Coronary artery (tissue), 2 donors: ENCODE data around the gene NOTCH4.

ENCODE experiments used
- DNase-seq: peaks from one replicate; pipeline ENCODE4 v3.0.0-alpha.2; 2017; ENCODE audit warnings: low spot score
- H3K27ac ChIP-seq, 2 donors: fragments of 200-600 bp; sonication (generic); one replicate each; pipeline ENCODE4 v1.5.1; 2016 to 2019
- H3K4me3 ChIP-seq: fragments of 200-600 bp; sonication (generic); 2 replicates; pipeline ENCODE4 v1.5.1; 2016; ENCODE audit warnings: mild to moderate bottlenecking, moderate library complexity
- TF ChIP-seq, protein P1 (sequence below): fragments of 200-600 bp; sonication (generic); IDR thresholded peaks from one replicate; pipeline ENCODE4 v1.5.1; 2019; ENCODE audit warnings: antibody characterized with exemption

NOTCH4 gene

DNA sequence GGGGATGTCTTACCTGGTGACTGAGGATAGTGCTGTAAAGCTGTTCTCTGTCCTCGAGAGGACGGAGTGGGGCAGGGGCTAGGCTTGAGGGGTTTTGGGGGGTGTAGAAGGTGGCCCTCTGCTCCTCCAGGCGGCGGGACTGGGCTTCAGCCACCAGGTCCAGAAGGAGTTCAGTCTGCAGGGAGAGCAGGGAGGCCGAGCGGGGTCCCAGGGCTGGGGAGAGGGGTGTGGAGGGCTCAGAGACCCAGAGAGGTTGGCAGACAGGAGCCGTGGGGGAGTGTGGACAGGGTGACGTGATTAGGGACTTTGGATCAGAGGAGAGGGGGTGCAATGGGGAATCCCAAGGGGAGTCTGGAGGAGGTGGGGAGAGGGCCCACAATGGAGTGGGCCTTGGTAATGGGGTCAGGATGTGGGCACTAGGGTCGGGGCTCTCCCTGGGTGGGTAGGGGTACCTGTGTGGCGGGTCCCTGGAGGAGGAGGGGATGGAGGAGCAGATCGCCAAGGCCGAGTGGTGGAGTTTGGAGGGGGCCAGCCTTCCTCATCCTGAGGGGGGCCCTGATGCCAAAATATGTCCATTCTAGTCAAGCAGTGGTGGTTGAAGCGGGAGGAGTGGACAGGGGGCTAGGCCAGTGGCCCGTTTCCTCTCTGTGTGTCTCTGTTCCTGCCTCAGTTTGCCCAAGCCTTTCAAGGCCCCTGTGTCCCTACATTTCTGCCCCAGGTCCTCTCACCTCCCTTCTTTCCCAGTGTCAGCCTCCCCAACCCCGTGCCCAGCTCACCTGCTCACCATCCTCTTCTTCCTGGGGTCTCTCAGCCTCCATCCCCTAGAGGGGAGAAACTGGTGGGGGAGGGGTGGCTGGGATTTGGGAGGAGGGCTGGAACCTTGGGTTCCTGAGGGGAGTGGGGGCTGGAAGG, 31.9 kb downstream of the NOTCH4 start:
- DNase-seq = peak; percentile 78
- TF ChIP-seq, protein P1, sequence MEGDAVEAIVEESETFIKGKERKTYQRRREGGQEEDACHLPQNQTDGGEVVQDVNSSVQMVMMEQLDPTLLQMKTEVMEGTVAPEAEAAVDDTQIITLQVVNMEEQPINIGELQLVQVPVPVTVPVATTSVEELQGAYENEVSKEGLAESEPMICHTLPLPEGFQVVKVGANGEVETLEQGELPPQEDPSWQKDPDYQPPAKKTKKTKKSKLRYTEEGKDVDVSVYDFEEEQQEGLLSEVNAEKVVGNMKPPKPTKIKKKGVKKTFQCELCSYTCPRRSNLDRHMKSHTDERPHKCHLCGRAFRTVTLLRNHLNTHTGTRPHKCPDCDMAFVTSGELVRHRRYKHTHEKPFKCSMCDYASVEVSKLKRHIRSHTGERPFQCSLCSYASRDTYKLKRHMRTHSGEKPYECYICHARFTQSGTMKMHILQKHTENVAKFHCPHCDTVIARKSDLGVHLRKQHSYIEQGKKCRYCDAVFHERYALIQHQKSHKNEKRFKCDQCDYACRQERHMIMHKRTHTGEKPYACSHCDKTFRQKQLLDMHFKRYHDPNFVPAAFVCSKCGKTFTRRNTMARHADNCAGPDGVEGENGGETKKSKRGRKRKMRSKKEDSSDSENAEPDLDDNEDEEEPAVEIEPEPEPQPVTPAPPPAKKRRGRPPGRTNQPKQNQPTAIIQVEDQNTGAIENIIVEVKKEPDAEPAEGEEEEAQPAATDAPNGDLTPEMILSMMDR = no peak
- peak overlapping the region; percentile 93 for H3K4me3 ChIP-seq
- H3K27ac ChIP-seq = peak overlapping the region; percentile 35 to 98

DNA sequence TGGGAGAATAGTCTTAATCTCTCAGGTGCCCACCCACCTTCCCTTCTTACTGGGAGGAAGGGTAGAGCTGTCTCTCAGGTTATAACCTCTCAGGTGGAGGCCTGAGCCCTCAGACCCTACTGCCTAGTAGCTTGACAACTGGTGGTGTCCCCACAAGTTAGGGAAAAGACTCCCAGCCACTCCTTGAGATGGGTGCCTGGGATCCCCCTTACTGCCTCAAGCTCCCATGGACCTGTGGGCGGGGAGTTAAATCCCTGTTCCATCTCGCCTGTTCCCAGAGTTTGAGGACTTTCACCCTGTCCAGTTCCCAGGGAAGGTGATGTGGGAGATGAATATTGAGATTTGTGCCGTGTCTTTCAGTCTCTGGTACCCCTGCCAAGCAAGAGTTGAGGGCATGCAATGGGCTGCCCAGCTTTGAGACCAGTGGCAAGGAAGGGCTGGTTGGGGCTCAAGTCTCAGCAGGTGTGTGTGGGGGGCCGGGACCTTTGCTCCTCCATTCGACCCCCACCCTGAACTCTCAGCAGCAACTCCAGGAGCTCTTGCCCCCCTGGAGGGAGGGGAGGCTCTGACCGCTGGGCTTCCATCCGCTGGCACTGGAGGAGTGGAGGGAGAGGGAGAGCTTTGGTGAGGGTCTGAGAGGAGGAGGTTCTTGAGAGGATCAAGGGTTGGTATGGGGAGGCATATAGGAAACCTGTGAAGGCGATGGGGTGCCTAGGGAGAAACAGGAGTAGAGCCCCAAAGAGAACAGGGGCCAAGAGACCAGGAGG, 32.8 kb downstream of the NOTCH4 start:
- peak; percentile 75 for DNase-seq
- TF ChIP-seq, protein P1 = no peak

DNA sequence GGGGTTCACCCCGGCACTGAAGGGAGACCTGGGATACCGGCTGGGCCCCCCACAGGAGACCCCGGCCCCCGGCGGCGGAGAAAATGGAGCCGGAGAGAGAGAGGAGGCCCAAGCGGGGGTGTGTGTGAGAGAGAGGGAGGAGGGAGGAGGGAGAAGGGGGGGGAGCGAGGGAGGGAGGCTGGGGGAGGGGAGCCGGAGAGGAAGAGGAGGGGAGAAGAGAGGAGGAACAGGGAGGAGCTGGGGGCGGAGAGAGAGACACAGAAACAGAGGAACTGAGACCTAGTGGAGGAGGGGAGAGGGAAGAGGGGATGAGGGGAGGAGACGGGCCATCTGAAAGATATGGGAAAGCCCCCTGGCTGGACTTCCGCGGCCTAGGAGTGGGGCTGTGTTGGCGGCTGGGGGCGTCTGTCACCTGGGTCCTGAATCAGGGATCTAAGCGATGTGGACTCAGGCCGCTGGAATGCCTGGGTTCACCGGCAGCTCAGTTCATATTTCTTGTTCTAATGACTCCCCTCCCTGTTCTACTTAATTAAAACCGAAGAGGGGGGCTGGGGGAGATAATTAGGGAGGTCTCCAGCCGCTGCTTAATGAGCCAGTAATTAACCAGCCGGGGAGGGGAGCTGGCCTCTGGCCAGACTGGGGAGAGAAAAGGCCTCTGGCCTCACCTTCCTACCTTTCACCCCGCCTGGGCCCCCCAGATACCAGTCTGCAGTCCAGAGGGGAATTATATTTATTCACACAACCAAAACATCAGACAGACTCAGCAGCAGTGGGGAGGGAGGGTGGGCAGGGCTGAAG, 33.6 kb downstream of the NOTCH4 start, which contains the start of gene PBX2:
Gene PBX2, minus strand, starts transcription at position 149 of the 798 bp plus-strand sequence. CDS start 287 bp downstream, outside the sequence.
- DNase-seq = peak; percentile 96
- Histone ChIP-seq H3K27ac (peak within 1 kb of the TSS; percentile 98), H3K4me3 (peak within 1 kb of the TSS; percentile 93)
- TF ChIP-seq, protein P1 = no peak

More for the DNA sequence above, 32.8 kb downstream of the NOTCH4 start:
- H3K4me3 ChIP-seq = peak overlapping the region; percentile 93
- H3K27ac ChIP-seq = peak overlapping the region; percentile 98

DNA sequence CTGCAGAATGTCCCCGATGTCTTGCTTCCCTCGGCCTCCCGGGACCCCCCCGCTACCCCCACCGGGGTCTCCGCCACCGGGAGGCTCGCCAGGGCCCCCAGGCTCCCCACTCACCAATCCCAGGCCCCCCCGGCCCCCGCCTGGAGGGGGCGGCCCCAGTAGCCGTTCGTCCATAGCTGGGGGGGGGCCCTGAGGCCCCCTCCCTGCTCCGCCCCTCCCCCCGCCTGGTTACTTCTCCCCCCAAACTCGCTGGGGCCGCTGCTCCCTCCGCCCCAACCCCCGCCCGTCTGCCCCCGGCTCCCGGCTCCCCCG, 34.2 kb downstream of the NOTCH4 start:
- H3K4me3 ChIP-seq = peak overlapping the region; percentile 93
- H3K27ac ChIP-seq = peak overlapping the region; percentile 98
- no peak for DNase-seq
- TF ChIP-seq, protein P1 = no peak

DNA sequence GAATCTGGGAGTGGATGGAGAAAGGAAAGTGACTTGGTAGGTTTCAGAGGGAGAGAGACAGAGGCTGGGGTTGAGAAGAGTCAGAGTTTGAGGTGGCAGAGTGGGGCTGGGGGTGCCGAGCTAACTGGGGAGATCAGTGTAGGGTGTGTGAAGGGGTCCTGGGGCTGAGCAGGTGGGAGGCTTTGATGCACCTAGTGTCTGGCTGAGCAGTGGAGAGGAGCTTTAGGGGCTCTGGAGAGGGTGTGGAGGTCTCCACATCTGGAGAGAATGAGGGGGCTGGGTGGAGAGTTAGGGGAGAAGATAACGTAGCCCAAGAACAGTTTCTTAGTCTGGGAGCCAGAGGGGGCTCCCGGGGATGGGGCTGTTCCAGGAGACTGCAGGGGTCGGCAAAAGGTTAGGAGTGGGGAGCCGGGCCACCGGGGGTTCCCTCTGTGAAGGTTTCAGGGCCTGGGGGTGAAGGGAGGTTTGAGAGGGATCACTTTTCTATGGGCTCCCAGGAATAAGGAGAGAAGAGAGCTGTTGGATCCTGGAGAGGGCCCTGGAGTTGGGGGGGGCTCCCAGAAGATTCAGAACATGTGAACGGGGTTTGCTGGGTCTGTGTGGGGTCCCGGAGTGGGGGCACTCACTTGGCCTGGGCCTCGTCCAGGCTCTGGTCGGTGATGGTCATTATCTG, 34.7 kb downstream of the NOTCH4 start:
- peak overlapping the region; percentile 98 for H3K27ac ChIP-seq
- TF ChIP-seq, protein P1 = no peak

DNA sequence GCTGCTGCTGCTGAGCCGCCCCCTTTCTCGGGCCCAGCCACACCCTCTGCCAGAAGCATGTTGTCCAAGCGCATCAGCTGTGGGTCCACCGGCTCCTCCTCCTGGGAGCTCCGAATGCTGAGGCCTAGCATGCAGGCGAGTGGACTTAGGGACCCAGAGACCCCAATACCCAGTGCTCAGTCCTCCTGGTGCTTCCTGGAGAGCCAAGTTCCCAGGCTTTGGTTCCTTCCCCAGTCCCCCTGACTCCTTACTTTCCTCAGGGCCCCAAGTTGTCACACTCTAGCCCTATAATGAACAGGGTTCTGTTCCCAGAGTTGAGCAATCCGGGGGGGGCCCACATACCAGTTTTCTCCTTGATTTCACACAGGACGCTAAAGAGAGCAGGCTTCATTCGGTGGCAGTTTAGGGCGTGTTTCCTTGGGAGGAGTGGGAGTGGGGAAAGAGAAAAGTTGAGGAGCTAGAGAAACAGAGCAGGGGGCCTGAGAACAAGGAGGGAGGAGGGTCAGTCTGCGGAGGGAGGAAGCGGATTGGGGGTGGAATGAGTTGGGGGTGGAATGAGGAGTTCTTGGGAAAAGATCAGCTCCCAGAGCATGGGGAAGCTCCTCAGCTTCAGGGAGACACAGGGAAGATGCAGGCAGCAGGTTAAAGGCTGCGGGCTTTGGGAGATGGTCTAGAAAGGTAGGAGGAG, 35.3 kb downstream of the NOTCH4 start:
- TF ChIP-seq, protein P1 = no peak
- H3K27ac ChIP-seq = peak overlapping the region; percentile 98
- peak overlapping the region; percentile 93 for H3K4me3 ChIP-seq
- peak; percentile 71 for DNase-seq

More for the DNA sequence above, 34.7 kb downstream of the NOTCH4 start:
- H3K4me3 ChIP-seq = peak overlapping the region; percentile 93
- peak; percentile 71 for DNase-seq

DNA sequence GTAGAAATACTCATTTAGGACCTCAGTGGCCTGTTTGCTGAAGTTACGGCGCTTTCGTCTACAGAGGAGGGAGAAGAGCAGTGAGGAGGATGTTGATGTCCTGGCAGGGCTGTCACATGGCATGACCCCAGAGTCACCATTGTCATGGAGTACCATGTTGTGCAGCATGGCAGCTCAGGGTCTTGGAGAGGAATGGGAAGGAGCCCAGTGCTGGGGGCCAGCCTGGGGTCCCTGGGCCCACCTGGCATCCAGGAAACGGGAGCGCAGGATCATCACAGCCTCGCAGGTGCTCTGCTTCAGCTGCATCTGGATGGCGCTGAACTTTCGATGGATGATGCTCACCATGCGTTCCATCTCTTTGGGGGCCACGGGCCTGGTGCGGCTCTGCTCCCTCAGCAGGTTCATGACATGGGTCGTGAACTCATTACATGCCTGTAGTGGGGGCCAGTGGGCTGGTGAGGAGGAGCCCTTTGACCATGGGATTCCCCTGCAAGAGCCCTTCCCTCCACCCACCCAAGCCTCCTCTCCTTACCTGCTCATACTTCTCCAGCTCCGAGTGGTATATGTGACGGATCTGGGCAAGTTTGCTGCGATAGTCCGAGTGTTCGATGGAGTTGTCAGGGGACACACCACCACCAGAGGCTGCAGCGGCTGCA, 36.0 kb downstream of the NOTCH4 start:
- peak overlapping the region; percentile 98 for H3K27ac ChIP-seq
- H3K4me3 ChIP-seq = peak overlapping the region; percentile 93
- DNase-seq = peak; percentile 70
